ENCODE results near the gene RCAN1.

RCAN1 gene

DNA sequence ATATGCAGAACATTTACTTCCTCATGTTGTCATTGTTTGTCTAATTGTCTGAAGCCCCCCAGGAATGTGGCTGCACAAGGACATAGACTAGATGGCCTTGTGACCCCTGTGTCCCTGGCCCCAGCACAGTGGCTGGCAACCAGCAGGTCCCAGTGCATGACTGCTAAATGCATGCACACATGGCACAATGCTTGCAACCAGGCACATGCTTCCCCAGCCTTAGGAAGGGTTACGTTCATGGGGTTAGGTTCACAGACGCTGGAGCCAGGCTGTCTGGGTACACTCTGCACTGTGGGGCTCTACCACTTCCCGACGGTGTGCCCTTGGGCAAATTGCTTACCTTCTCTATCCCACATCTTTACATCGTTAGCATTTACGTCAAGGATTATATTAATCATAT, 32.6 kb upstream of the RCAN1 start:
- TF ChIP-seq ZFX (IDR thresholded peaks at IDR 0.05; ENCODE audit: borderline replicate concordance) = no peak
- TF ChIP-seq, protein P1, sequence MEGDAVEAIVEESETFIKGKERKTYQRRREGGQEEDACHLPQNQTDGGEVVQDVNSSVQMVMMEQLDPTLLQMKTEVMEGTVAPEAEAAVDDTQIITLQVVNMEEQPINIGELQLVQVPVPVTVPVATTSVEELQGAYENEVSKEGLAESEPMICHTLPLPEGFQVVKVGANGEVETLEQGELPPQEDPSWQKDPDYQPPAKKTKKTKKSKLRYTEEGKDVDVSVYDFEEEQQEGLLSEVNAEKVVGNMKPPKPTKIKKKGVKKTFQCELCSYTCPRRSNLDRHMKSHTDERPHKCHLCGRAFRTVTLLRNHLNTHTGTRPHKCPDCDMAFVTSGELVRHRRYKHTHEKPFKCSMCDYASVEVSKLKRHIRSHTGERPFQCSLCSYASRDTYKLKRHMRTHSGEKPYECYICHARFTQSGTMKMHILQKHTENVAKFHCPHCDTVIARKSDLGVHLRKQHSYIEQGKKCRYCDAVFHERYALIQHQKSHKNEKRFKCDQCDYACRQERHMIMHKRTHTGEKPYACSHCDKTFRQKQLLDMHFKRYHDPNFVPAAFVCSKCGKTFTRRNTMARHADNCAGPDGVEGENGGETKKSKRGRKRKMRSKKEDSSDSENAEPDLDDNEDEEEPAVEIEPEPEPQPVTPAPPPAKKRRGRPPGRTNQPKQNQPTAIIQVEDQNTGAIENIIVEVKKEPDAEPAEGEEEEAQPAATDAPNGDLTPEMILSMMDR (IDR thresholded peaks at IDR 0.05) = no peak

DNA sequence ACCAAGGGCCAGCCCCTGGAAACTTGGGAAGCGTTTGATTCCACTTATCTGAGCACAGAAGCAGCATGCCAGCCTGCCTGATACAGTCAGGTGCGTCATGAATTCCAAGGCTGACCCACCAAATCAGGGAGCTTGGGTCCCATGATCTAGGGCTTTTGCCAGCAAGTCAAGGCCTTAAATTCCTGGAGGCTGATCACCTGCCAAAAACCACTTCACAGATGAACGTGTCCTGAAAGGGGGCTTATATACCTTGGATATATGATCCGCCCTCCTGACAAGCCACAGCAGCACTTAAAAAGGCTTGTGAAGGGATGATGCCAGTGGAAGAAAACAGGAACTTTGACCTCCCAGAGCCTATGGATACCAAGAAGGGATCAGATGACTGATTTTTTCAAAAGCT, 29.9 kb upstream of the RCAN1 start:
- no peak overlapping the region for H3K27ac ChIP-seq
- TF ChIP-seq, protein P1 (IDR thresholded peaks at IDR 0.05) = no peak
- TF ChIP-seq ZFX (IDR thresholded peaks at IDR 0.05; ENCODE audit: borderline replicate concordance) = no peak

More for the DNA sequence above, 32.6 kb upstream of the RCAN1 start:
- H3K27ac ChIP-seq = no peak overlapping the region

DNA sequence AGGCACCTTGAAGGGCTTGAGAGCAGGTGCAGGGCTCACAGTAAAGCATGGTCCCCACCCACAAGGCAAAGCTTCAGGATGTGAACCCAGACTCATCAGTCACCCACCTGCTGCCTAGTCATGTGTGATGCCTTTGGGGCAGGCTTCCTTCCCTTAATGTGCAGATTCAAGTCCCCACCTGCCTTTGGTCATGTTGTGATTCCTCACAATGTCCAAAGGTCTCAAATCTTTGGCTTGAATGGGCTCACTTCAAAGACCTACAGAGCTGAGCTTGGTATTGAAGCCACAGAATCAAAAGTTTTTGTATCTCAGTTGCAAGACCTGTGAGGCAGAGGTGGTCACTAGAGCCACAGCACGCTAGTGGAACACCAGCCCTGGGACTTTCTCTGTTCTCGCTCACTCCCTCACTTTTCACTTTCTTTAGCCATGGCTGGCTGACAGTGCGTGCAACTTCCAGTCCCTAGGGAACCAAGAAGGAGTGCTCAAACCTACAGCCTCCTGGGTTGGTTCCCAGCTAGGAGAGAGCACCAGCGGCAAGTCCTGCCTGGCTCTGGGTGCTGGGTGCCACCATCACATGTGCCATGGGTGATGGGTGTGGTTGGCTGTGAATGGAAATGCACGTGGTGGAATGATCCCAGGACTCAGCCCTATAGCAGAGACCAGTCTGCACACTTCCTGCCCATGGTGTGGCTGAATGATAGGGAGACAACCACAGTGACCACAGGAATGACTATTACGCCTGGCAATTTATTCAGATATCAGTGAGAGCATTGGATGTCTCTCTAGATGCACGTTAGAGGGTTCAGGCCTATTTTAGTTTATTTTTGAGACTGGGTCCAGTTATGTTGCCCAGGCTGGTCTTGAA, 27.5 kb upstream of the RCAN1 start:
- TF ChIP-seq, protein P1 (IDR thresholded peaks at IDR 0.05) = no peak
- no peak for TF ChIP-seq ZFX (IDR thresholded peaks at IDR 0.05; ENCODE audit: borderline replicate concordance)
- H3K27ac ChIP-seq = no peak overlapping the region

DNA sequence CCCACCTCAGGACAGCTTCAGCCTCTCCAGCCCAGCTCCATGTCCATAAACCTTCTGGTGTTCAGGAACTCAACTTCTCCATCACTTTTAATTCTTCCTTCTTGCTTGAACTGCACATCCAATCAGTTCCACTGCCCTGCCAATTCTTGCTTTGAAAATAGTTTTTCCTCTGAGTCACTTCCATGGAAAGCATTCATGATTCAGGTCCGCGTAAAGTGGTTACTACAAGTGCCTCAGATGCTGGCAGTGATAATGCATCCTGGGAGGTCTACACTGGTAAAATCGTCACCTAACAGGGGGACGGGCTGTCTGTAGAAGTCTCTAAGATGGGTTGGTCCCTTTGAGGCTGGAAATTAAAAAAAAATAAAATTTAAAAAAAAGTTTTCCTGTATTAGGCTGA, 25.9 kb upstream of the RCAN1 start:
- no peak overlapping the region for H3K27ac ChIP-seq
- no peak for TF ChIP-seq ZFX (IDR thresholded peaks at IDR 0.05; ENCODE audit: borderline replicate concordance)
- TF ChIP-seq, protein P1 (IDR thresholded peaks at IDR 0.05) = no peak

DNA sequence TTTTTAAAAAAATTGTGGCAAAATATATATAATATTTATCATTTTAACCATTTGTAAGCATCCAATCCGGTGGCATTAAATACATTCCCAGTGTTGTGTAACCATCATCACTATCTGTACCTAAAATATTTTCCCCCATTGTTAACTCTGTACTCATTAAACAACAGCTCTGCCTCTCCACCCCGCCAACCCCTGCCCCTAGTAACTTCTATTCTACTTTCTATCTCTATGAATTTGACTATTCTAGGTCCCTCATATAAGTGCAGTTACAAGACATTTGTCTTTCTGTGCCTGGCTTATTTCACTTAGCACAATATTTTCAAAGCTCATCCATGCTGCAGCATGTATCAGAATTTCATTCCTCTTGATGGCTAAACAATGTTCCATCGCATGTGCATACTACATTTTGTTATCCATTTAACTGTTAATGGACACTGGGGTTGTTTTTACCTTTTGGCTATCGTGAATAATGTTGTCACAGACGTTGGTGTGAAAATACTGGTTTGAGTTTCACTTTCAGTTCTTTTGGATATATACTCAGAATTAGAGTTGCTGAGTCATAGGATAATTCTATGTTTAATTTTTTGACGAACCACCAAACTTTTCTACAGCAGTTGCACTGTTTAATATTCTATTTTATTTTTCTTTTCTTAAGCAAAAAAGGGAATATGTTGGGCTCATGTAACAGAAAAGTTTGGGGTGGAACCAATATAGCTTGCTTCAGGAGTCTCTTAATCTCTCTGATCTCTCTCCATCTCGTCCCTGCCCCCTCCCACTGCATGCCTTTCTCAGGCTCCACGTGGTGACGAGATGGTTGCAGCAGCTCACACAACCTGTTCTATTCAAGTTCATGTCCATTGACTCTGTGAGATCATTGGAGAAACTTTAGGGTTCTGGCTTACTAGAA, 25.2 kb upstream of the RCAN1 start:
- TF ChIP-seq ZFX (IDR thresholded peaks at IDR 0.05; ENCODE audit: borderline replicate concordance) = no peak
- TF ChIP-seq, protein P1 (IDR thresholded peaks at IDR 0.05) = no peak
- H3K27ac ChIP-seq = no peak overlapping the region

DNA sequence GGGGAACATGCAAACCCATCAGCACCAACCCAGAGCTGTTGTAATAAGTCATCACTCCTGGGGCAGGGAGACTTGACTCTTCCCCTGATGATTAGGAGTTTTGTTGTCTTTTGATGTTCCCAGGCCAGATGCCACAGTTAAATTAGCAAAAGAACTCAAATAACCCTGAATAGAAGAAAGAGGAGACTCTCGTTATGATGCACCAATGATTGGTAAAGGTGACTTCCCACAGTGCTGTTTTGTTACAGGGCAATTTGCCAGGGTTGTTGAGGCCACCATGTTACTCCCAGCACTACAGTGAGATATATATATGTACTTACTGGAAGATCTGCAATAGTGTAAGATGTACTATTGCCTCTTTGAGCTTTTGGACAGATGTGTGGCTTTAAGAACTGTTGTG, 24.3 kb upstream of the RCAN1 start:
- no peak overlapping the region for H3K27ac ChIP-seq
- TF ChIP-seq, protein P1 (IDR thresholded peaks at IDR 0.05) = no peak
- no peak for TF ChIP-seq ZFX (IDR thresholded peaks at IDR 0.05; ENCODE audit: borderline replicate concordance)
